IMR-90 (cell line): ENCODE data around the gene ROM1. TPM values are rescaled to one million over a fixed set of nuclear protein-coding genes. Genes with fewer than 3 reads are reported as not detected.

ENCODE experiments used
- ATAC-seq: fragments of 200-7000 bp; cut with Tn5 transposase; 2 replicates; pipeline ENCODE4 v1.9.1; 2020; ENCODE audit warnings: low read depth, mild to moderate bottlenecking, moderate library complexity
- BruUV-seq: library from RNA; stranded (reverse); fragments of 400-500 nt; replicated peaks from 2 replicates; lab custom pipeline; 2021; lab: Mats Ljungman, UMichigan
- CTCF ChIA-PET: fragments of 300-600 bp; formaldehyde crosslinking; extraction: SDS; loops from one replicate; lab custom pipeline; 2021; ENCODE audit warnings: antibody characterized with exemption; lab: Yijun Ruan, JAX
- POLR2A ChIA-PET: fragments of 300-600 bp; sonication (Branson Sonifier 250); formaldehyde crosslinking; loops from one replicate; lab custom pipeline; 2022; ENCODE audit warnings: antibody characterized with exemption; ENCODE audit not compliant: unreplicated experiment; lab: Charles Lee
- DNase-seq: peaks from one replicate; pipeline ENCODE4 v3.0.0; 2013
- H2AFZ ChIP-seq: replicated peaks from 2 replicates; pipeline ENCODE3; 2013; ENCODE audit warnings: low read length, mild to moderate bottlenecking; ENCODE audit not compliant: poor library complexity
- H2AK5ac ChIP-seq: 2 replicates; pipeline ENCODE4 v1.6.1; 2013; ENCODE audit warnings: low read depth, low read length, inconsistent platforms
- H2AK9ac ChIP-seq: replicated peaks from 2 replicates; pipeline ENCODE3; 2013; ENCODE audit warnings: mild to moderate bottlenecking, low read depth, low read length, moderate library complexity; ENCODE audit not compliant: poor library complexity
- H2BK120ac ChIP-seq: 2 replicates; pipeline ENCODE4 v1.6.1; 2013; ENCODE audit warnings: low read depth, low read length, inconsistent platforms
- H2BK15ac ChIP-seq: 3 replicates; pipeline ENCODE4 v1.6.1; 2013; ENCODE audit warnings: low read depth, low read length, inconsistent platforms
- H2BK20ac ChIP-seq: 2 replicates; pipeline ENCODE4 v1.6.1; 2013; ENCODE audit warnings: low read depth, mild to moderate bottlenecking, inconsistent platforms, low read length, moderate library complexity
- H2BK5ac ChIP-seq: 2 replicates; pipeline ENCODE4 v1.6.1; 2013; ENCODE audit warnings: mild to moderate bottlenecking, low read depth, low read length, inconsistent platforms; ENCODE audit not compliant: poor library complexity, severe bottlenecking
- H3K14ac ChIP-seq: replicated peaks from 2 replicates; pipeline ENCODE4 v1.6.1; 2013; ENCODE audit warnings: low read depth, low read length, inconsistent platforms
- H3K18ac ChIP-seq: 2 replicates; pipeline ENCODE4 v1.6.1; 2013; ENCODE audit warnings: low read depth, low read length, control low read depth
- H3K23ac ChIP-seq: 2 replicates; pipeline ENCODE4 v1.6.1; 2013; ENCODE audit warnings: low read depth, low read length, inconsistent platforms
- H3K27ac ChIP-seq: 2 replicates; pipeline ENCODE4 v1.5.1; 2013; ENCODE audit warnings: mild to moderate bottlenecking, control low read depth, low read length; ENCODE audit not compliant: insufficient read depth
- H3K27me3 ChIP-seq: 2 replicates; pipeline ENCODE4 v1.6.1; 2013; ENCODE audit warnings: low read length; ENCODE audit not compliant: control insufficient read depth, insufficient read depth
- H3K36me3 ChIP-seq: 2 replicates; pipeline ENCODE4 v1.6.1; 2013; ENCODE audit warnings: low read length, mixed read lengths; ENCODE audit not compliant: control insufficient read depth, insufficient read depth
- H3K4ac ChIP-seq: 2 replicates; pipeline ENCODE4 v1.6.1; 2013; ENCODE audit warnings: low read depth, low read length, inconsistent platforms
- H3K4me1 ChIP-seq: 2 replicates; pipeline ENCODE4 v1.6.1; 2013; ENCODE audit warnings: low read length, mixed read lengths; ENCODE audit not compliant: control insufficient read depth, insufficient read depth
- H3K4me2 ChIP-seq: 2 replicates; pipeline ENCODE4 v1.6.1; 2013; ENCODE audit warnings: low read depth, mild to moderate bottlenecking, control low read depth, low read length, moderate library complexity
- H3K4me3 ChIP-seq: 2 replicates; pipeline ENCODE4 v1.5.1; 2013; ENCODE audit warnings: low read depth, mild to moderate bottlenecking, control low read depth, low read length, moderate library complexity; ENCODE audit not compliant: insufficient read depth
- H3K56ac ChIP-seq: 2 replicates; pipeline ENCODE4 v1.6.1; 2013; ENCODE audit warnings: low read length, inconsistent platforms; ENCODE audit not compliant: insufficient read depth; ENCODE audit errors: extremely low read depth
- H3K79me1 ChIP-seq, 2 experiments: 2 replicates each; pipeline ENCODE4 v1.6.1; 2013; ENCODE audit warnings: low read length in 2 of 2, inconsistent platforms in 1 of 2, low read depth in 1 of 2
- H3K9ac ChIP-seq: 2 replicates; pipeline ENCODE4 v1.6.1; 2013; ENCODE audit warnings: low read depth, low read length, control low read depth
- H3K9me1 ChIP-seq: 2 replicates; pipeline ENCODE4 v1.6.1; 2013; ENCODE audit warnings: low read length, inconsistent platforms; ENCODE audit not compliant: insufficient read depth
- H3K9me3 ChIP-seq: 2 replicates; pipeline ENCODE4 v1.6.1; 2013; ENCODE audit warnings: low read length; ENCODE audit not compliant: control insufficient read depth, insufficient read depth
- H4K20me1 ChIP-seq: 2 replicates; pipeline ENCODE4 v1.6.1; 2013; ENCODE audit warnings: low read length, inconsistent platforms; ENCODE audit not compliant: insufficient read depth
- H4K5ac ChIP-seq: 2 replicates; pipeline ENCODE4 v1.6.1; 2013; ENCODE audit warnings: mild to moderate bottlenecking, low read depth, low read length, control low read depth
- H4K8ac ChIP-seq, 2 experiments: 2 replicates each; pipeline ENCODE4 v1.6.1; 2013; ENCODE audit warnings: low read depth in 2 of 2, low read length in 2 of 2, control low read depth in 1 of 2, inconsistent platforms in 1 of 2
- H4K91ac ChIP-seq: 2 replicates; pipeline ENCODE4 v1.6.1; 2013; ENCODE audit warnings: low read depth, low read length, inconsistent platforms; ENCODE audit not compliant: insufficient read depth
- BHLHE40 ChIP-seq: fragments of 150-350 bp; IDR thresholded peaks from 2 replicates; pipeline ENCODE4 v1.6.1; 2016; ENCODE audit warnings: mild to moderate bottlenecking, low read depth, low read length
- CHD1 ChIP-seq: IDR thresholded peaks from 2 replicates; pipeline ENCODE4 v1.6.1; 2012; ENCODE audit warnings: low read depth, low read length, improper control_type of control experiment
- ELK1 ChIP-seq: fragments of 150-350 bp; IDR thresholded peaks from 2 replicates; pipeline ENCODE4 v1.6.1; 2016; ENCODE audit warnings: low read depth, mild to moderate bottlenecking, low read length, moderate library complexity, borderline replicate concordance
- POLR2A ChIP-seq: IDR thresholded peaks from 2 replicates; pipeline ENCODE4 v1.6.1; 2012; ENCODE audit warnings: mild to moderate bottlenecking, low read depth, low read length
- RCOR1 ChIP-seq: IDR thresholded peaks from 2 replicates; pipeline ENCODE4 v1.6.1; 2012; ENCODE audit warnings: mild to moderate bottlenecking, low read length, improper control_type of control experiment; ENCODE audit not compliant: insufficient replicate concordance
- SMC3 ChIP-seq: fragments of 150-350 bp; IDR thresholded peaks from 2 replicates; pipeline ENCODE4 v1.6.1; 2016; ENCODE audit warnings: low read depth, mild to moderate bottlenecking, antibody characterized with exemption, low read length, moderate library complexity
- WGBS, 2 experiments: methylation state at CpG; one replicate each; pipeline versions ENCODE4 v1.1.5 to v1.1.7; 2013; ENCODE audit warnings: missing lambda C conversion rate in 2 of 2; ENCODE audit not compliant: insufficient read length in 1 of 2; ENCODE audit errors: extremely low coverage in 2 of 2; 5-methylcytosine and 5-hydroxymethylcytosine counted together
- dilution Hi-C: fragments of 300-500 bp; cut with HindIII; formaldehyde crosslinking; loops from one replicate; pipeline ENCODE4 v1.14.3; 2018; ENCODE audit warnings: low sequenced_read_pairs; ENCODE audit not compliant: unreplicated experiment
- in situ Hi-C: fragments of 300-500 bp; cut with MboI; formaldehyde crosslinking; loops from 3 replicates; pipeline ENCODE4 v1.14.3; 2019; ENCODE audit warnings: low sequenced_read_pairs, inconsistent platforms, mixed read lengths
- intact Hi-C: fragments of 100-400 bp; cut with micrococcal nuclease; formaldehyde crosslinking; loops from 2 replicates; pipeline ENCODE4 v1.10.0; 2022
- polyA plus RNA-seq, 3 experiments: library from polyadenylated mRNA; depleted of rRNA; stranded (reverse); fragments of >200 nt; gene quantifications; 2 replicates each; pipeline ENCODE4 v1.2.3, GENCODE V29; 2012; ENCODE audit warnings: low replicate concordance in 1 of 3
- total RNA-seq: library from RNA; depleted of rRNA; stranded (reverse); fragments of >200 nt; gene quantifications from 2 replicates; pipeline ENCODE4 v1.2.3, GENCODE V29; 2012

The ROM1 gene
- total and polyA plus RNA-seq, 2 of the 4 experiments (the other 2 are of a cell fraction), result 2.2 to 2.5 TPM

GRCh38 chr11:62613291-62613778, 278 bp downstream of the ROM1 start:
- CTCF ChIA-PET, result interaction anchor here (1.5 kb wide), 1 partner anchor 22 kb away, joined by 3 read pairs; the partner anchor contains the start of gene TUT1
- H2BK20ac ChIP-seq, result no peak overlapping the region
- H3K4me3 ChIP-seq, result peak overlapping the region; percentile 14; the same call in 1 of the 2 replicates
- H2BK120ac ChIP-seq, result no peak overlapping the region; the same call in 1 of the 2 replicates
- no peak overlapping the region; the same call in 2 of the 3 replicates for H2BK15ac ChIP-seq
- BruUV-seq, result no TSS peak
- dilution Hi-C loops, result no loop called here
- no peaks in the 10 kb centered on the region for H3K9me3 ChIP-seq
- no peak for ATAC-seq
- H2AFZ ChIP-seq, result peak overlapping the region; percentile 92
- no peak overlapping the region for H3K14ac ChIP-seq
- peak overlapping the region; percentile 64 for H3K4ac ChIP-seq
- no peak overlapping the region for H3K23ac ChIP-seq
- H2AK5ac ChIP-seq, result peak overlapping the region; percentile 83; the same call in 1 of the 2 replicates
- H3K4me1 ChIP-seq, result peaks cover 10% of the 10 kb centered on the region
- peak overlapping the region in 1 of 2 experiments; percentile 88; a peak in 2 of 4 replicates for H4K8ac ChIP-seq
- H3K18ac ChIP-seq, result no peak overlapping the region
- H3K27ac ChIP-seq, result peak overlapping the region; percentile 70
- H4K91ac ChIP-seq, result peak overlapping the region; percentile 56; the same call in 1 of the 2 replicates
- peak overlapping the region; percentile 66 for H4K5ac ChIP-seq
- POLR2A ChIA-PET, result no interaction called here
- peaks cover 11% of the 10 kb centered on the region for H4K20me1 ChIP-seq
- peaks cover 30% of the 10 kb centered on the region for H3K36me3 ChIP-seq
- no peak for DNase-seq
- no peaks in the 10 kb centered on the region for H3K27me3 ChIP-seq
- TF ChIP-seq SMC3, result no peak
- TF ChIP-seq CHD1, result no peak
- TF ChIP-seq RCOR1, result no peak
- TF ChIP-seq POLR2A, result no peak
- TF ChIP-seq BHLHE40, result no peak
- no peak for TF ChIP-seq ELK1
- in situ Hi-C loops, result no loop called here
- no peak overlapping the region for H3K9ac ChIP-seq
- no peaks in the 10 kb centered on the region for H3K9me1 ChIP-seq
- H2BK5ac ChIP-seq, result peak overlapping the region; percentile 60
- 65% methylated on average over 8 of the region's 15 CpGs; no CpG with 5 or more reads in 1 of the 2 experiments for WGBS, 2 experiments
- peak overlapping the region; percentile 87 for H2AK9ac ChIP-seq
- peaks cover 16 to 21% of the 10 kb centered on the region in 2 experiments for H3K79me1 ChIP-seq
- H3K56ac ChIP-seq, result no peak overlapping the region
- no peak overlapping the region for H3K4me2 ChIP-seq
- intact Hi-C loops, result loop anchor here (5.0 kb wide), 1 partner anchor 249 kb away; no protein-coding TSS in a partner anchor
